CD14-positive monocyte (primary cell): ENCODE data around the gene TAAR1. TPM values are rescaled to one million over a fixed set of nuclear protein-coding genes. Genes with fewer than 3 reads are reported as not detected.

Experiments used
- DNase-seq, 3 donors: peaks; one replicate each; pipeline ENCODE4 v3.0.0-alpha.2; 2011 to 2022
- H2AFZ ChIP-seq: 2 replicates; pipeline ENCODE4 v1.6.0; 2012; ENCODE audit warnings: mild to moderate bottlenecking, low read depth, low read length, inconsistent platforms; ENCODE audit not compliant: insufficient read depth, poor library complexity, severe bottlenecking
- H3K27ac ChIP-seq, 2 donors: 1 replicate in 1 of 2; 2 replicates in 1 of 2; pipeline ENCODE4 v1.5.1; 2012 to 2013; ENCODE audit warnings: low read length in 2 of 2, control low read depth in 1 of 2, inconsistent platforms in 1 of 2, low read depth in 1 of 2, mild to moderate bottlenecking in 1 of 2
- H3K27me3 ChIP-seq, 2 donors: one replicate each; pipeline versions ENCODE4 v1.6.0 to v1.6.1; 2011 to 2013; ENCODE audit warnings: low read length in 2 of 2; ENCODE audit not compliant: control insufficient read depth in 2 of 2, insufficient read depth in 2 of 2
- H3K36me3 ChIP-seq, 2 donors: replicated peaks in 1 of 2; 1 replicate in 1 of 2; 2 replicates in 1 of 2; pipeline versions ENCODE4 v1.5.1 to v1.6.1; 2012 to 2013; ENCODE audit warnings: low read length in 2 of 2, control low read depth in 1 of 2, inconsistent platforms in 1 of 2, mild to moderate bottlenecking in 1 of 2; ENCODE audit not compliant: insufficient read depth in 2 of 2, control insufficient read depth in 1 of 2
- H3K4me1 ChIP-seq, 2 donors: 1 replicate in 1 of 2; 2 replicates in 1 of 2; pipeline versions ENCODE4 v1.5.1 to v1.6.1; 2012 to 2013; ENCODE audit warnings: low read length in 2 of 2, control low read depth in 1 of 2, inconsistent platforms in 1 of 2, mild to moderate bottlenecking in 1 of 2, moderate library complexity in 1 of 2; ENCODE audit not compliant: insufficient read depth in 2 of 2, control insufficient read depth in 1 of 2
- H3K4me2 ChIP-seq: replicated peaks from 2 replicates; pipeline ENCODE3; 2012; ENCODE audit warnings: low read length, moderate library complexity, mild to moderate bottlenecking; ENCODE audit not compliant: poor library complexity, severe bottlenecking; ENCODE audit errors: extremely low read depth
- H3K4me3 ChIP-seq, 3 experiments: fragments of 200-600 bp in 1 of 3; sonication (generic) in 1 of 3; replicated peaks in 1 of 3; 1 replicate in 2 of 3; 2 replicates in 1 of 3; pipeline ENCODE4 v1.5.1; 2011 to 2013; ENCODE audit warnings: low read length in 3 of 3, mild to moderate bottlenecking in 3 of 3, control low read depth in 2 of 3, low read depth in 2 of 3, inconsistent platforms in 1 of 3, moderate library complexity in 1 of 3
- H3K79me2 ChIP-seq: 2 replicates; pipeline ENCODE4 v1.6.0; 2012; ENCODE audit warnings: mild to moderate bottlenecking, control low read depth, inconsistent platforms, low read length, moderate library complexity; ENCODE audit not compliant: insufficient read depth
- H3K9ac ChIP-seq: 2 replicates; pipeline ENCODE4 v1.6.0; 2017; ENCODE audit warnings: low read length, mild to moderate bottlenecking; ENCODE audit not compliant: insufficient read depth, poor library complexity, severe bottlenecking
- H3K9me3 ChIP-seq, 2 donors: replicated peaks in 1 of 2; 1 replicate in 1 of 2; 2 replicates in 1 of 2; pipeline versions ENCODE4 v1.5.1 to v1.6.1; 2012 to 2013; ENCODE audit warnings: low read length in 2 of 2, control low read depth in 1 of 2; ENCODE audit not compliant: control insufficient read depth in 1 of 2, insufficient read depth in 1 of 2
- H4K20me1 ChIP-seq: 2 replicates; pipeline ENCODE4 v1.6.0; 2012; ENCODE audit warnings: mild to moderate bottlenecking, low read length, control low read depth, moderate library complexity; ENCODE audit not compliant: insufficient read depth
- H3K27ac Mint-ChIP-seq, 7 donors: one replicate each; pipeline ENCODE4 v1.8.0; 2020; ENCODE audit warnings: mild to moderate bottlenecking in 7 of 7, mixed read lengths in 7 of 7, moderate library complexity in 6 of 7, inconsistent platforms in 2 of 7
- H3K27me3 Mint-ChIP-seq, 3 donors: one replicate each; pipeline ENCODE4 v1.8.0; 2021 to 2022; ENCODE audit warnings: low read depth in 3 of 3, mild to moderate bottlenecking in 3 of 3, mixed read lengths in 3 of 3, moderate library complexity in 3 of 3, inconsistent platforms in 1 of 3
- H3K36me3 Mint-ChIP-seq, 2 donors: one replicate each; pipeline ENCODE4 v1.8.0; 2020; ENCODE audit warnings: mixed read lengths in 2 of 2, inconsistent platforms in 1 of 2, mild to moderate bottlenecking in 1 of 2
- H3K4me1 Mint-ChIP-seq: one replicate; pipeline ENCODE4 v1.8.0; 2020; ENCODE audit warnings: mild to moderate bottlenecking, mixed read lengths
- H3K4me3 Mint-ChIP-seq, 2 donors: one replicate each; pipeline ENCODE4 v1.8.0; 2020; ENCODE audit warnings: mild to moderate bottlenecking in 2 of 2, mixed read lengths in 2 of 2, moderate library complexity in 1 of 2
- H3K9me3 Mint-ChIP-seq, 7 donors: one replicate each; pipeline ENCODE4 v1.8.0; 2020 to 2022; ENCODE audit warnings: mixed read lengths in 7 of 7, mild to moderate bottlenecking in 6 of 7, moderate library complexity in 6 of 7, inconsistent platforms in 2 of 7
- whole genome bisulfite sequencing: methylation state at CpG from one replicate; pipeline ENCODE4 v1.1.5; 2013; ENCODE audit warnings: missing lambda C conversion rate; ENCODE audit not compliant: insufficient coverage; 5-methylcytosine and 5-hydroxymethylcytosine counted together
- intact Hi-C, 2 donors: fragments of 100-400 bp; cut with micrococcal nuclease; formaldehyde crosslinking; loops; one replicate each; pipeline versions ENCODE4 v1.15.0 to v1.15.1; 2023
- polyA plus RNA-seq, 3 donors: library from polyadenylated mRNA; depleted of rRNA in 1 of 3; unstranded in 2 of 3; stranded (reverse) in 1 of 3; fragments of 300-500 nt in 2 of 3; fragments of >200 nt in 1 of 3; fragmentation: Illumina TruSeq in 2 of 3; gene quantifications; 1 replicate in 2 of 3; 2 replicates in 1 of 3; pipeline ENCODE4 v1.2.3, GENCODE V29; 2012 to 2021
- TF ChIP-seq, protein P1 (sequence below): fragments of 200-600 bp; IDR thresholded peaks from one replicate; pipeline ENCODE4 v1.8.0; 2022; ENCODE audit warnings: antibody characterized with exemption, mild to moderate bottlenecking

TAAR1 gene
- polyA plus RNA-seq, 3 donors: not detected

DNA sequence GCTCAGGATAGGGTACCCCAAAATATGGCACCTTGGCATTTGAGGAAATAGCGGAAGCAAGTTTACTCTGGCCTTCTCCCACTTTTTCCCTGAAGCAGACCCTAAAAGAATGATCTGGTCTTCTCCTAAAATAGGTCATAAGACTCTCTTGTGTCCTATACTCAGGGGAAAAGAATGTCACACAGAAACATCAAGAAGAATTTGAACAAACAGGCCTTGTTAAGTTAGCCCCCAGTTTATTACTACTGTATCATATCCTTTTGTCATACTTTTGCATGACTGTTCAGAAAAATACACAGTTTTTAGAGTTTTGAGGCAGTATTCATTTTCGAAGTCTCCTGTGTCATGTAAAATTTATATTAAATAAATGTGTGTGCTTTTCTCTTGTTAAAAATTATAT is 47.4 kb downstream of the TAAR1 start:
- Histone ChIP-seq H3K4me1 (peaks cover 8 to 17% of the 10 kb centered on the region in 2 donors), H3K36me3 (no peaks in the 10 kb centered on the region), H3K9me3 (no peaks in the 10 kb centered on the region), H2AFZ (no peak overlapping the region), H3K27me3 (no peaks in the 10 kb centered on the region), H3K9ac (no peak overlapping the region), H3K27ac (no peak overlapping the region), H3K4me3 (no peak overlapping the region), H3K79me2 (no peaks in the 10 kb centered on the region), H4K20me1 (no peaks in the 10 kb centered on the region), H3K4me2 (no peak overlapping the region)
- Mint-ChIP-seq H3K4me1 (peaks cover 9% of the 10 kb centered on the region), H3K27me3 (peaks cover 0 to 4% (median 0%) of the 10 kb centered on the region in 3 donors), H3K36me3 (no peaks in the 10 kb centered on the region), H3K9me3 (no peaks in the 10 kb centered on the region), H3K4me3 (no peak overlapping the region), H3K27ac (no peak overlapping the region)
- no peak for DNase-seq
- 100% methylated on average over 1 of the region's 2 CpGs for WGBS
- intact Hi-C loops: no loop called here
- TF ChIP-seq, protein P1, sequence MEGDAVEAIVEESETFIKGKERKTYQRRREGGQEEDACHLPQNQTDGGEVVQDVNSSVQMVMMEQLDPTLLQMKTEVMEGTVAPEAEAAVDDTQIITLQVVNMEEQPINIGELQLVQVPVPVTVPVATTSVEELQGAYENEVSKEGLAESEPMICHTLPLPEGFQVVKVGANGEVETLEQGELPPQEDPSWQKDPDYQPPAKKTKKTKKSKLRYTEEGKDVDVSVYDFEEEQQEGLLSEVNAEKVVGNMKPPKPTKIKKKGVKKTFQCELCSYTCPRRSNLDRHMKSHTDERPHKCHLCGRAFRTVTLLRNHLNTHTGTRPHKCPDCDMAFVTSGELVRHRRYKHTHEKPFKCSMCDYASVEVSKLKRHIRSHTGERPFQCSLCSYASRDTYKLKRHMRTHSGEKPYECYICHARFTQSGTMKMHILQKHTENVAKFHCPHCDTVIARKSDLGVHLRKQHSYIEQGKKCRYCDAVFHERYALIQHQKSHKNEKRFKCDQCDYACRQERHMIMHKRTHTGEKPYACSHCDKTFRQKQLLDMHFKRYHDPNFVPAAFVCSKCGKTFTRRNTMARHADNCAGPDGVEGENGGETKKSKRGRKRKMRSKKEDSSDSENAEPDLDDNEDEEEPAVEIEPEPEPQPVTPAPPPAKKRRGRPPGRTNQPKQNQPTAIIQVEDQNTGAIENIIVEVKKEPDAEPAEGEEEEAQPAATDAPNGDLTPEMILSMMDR: no peak

DNA sequence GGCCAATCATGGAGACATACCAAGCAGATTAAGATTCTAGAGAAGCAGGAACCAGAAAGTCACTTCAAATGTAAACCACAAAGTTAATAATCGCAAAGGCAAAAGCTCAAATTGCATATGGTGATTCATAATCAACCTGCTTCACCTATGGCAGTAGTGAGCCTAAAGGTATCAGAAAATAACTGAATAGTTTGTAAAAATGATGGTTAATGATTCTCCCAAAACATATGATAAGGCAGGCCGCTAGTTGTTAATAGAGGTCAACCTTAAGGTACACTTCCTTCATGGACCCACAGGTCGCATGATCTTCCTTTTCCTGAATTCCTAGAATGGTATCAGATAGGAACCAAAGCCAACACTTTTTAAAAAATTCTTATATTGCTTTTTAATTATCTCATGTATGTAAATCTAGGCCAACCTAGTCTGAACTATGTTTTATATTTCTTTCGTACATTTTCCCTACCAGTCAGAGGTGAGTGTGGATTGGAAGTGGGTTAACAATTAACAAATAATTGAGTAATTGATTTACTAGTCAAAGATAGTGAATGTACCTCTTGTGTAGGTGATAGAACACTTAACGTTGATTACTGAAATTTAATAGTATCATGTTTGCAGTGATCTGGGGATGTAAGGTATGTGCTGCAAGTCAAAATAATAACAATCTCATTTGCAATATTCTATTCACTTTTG is 51.3 kb downstream of the TAAR1 start:
- Mint-ChIP-seq H3K4me3 (no peak overlapping the region), H3K27ac (no peak overlapping the region), H3K4me1 (peaks cover 6% of the 10 kb centered on the region), H3K27me3 (peaks cover 2 to 4% (median 4%) of the 10 kb centered on the region in 3 donors), H3K9me3 (no peaks in the 10 kb centered on the region), H3K36me3 (no peaks in the 10 kb centered on the region)
- H3K9me3 ChIP-seq: no peaks in the 10 kb centered on the region
- H4K20me1 ChIP-seq: no peaks in the 10 kb centered on the region
- no peak overlapping the region for H3K4me3 ChIP-seq
- H3K79me2 ChIP-seq: no peaks in the 10 kb centered on the region
- no peaks in the 10 kb centered on the region for H3K27me3 ChIP-seq
- WGBS: no CpG with 5 or more reads among the region's 5 CpGs
- TF ChIP-seq, protein P1: no peak
- no peak overlapping the region for H3K4me2 ChIP-seq
- no peak overlapping the region for H3K27ac ChIP-seq
- intact Hi-C loops: no loop called here
- no peak overlapping the region for H2AFZ ChIP-seq
- H3K4me1 ChIP-seq: peaks cover 8 to 13% of the 10 kb centered on the region in 2 donors
- H3K9ac ChIP-seq: no peak overlapping the region
- H3K36me3 ChIP-seq: no peaks in the 10 kb centered on the region
- DNase-seq: no peak
